ENCODE results near the gene PSMB5. TPM values are rescaled to one million over a fixed set of nuclear protein-coding genes. Genes with fewer than 3 reads are reported as not detected.
A peak's percentile ranks its signal among the peaks of the same experiment; 100 is the strongest.

PSMB5 gene
- total and polyA plus RNA-seq, 2 experiments from 2014 or later: 124 to 326 TPM

DNA sequence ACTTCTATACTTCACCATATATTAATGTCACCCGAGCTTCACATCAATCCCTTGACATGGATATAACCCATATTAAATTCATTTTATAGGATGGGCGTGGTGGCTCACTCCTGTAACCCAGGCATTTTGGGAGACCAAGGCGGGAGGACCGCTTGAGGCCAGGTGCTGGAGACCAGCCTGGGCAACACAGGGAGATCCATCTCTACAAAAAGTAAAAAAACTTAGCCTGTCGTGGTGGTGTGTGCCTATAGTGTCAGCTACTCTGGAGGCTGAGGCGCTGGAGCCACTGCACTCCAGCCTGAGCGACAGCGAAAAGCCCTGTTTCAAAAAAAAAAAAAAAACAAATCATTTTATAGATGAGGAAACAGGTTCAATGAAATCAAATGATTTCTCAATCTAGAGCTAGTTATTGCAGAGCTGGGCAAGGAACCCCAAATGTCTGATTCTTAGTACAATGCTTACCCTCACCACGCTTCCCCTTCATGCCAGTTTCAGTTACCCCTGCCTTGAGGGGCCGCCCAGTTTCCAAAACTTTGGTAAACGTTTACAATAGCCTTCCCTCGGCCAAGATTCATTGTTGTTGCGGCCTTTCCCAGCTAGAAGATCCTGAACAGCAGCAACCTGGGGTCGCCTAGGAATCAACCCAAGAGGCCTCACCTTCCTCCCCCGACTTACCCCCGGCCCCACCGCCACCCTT lies 751 bp downstream of the PSMB5 start:
- TF ChIP-seq, protein P1, sequence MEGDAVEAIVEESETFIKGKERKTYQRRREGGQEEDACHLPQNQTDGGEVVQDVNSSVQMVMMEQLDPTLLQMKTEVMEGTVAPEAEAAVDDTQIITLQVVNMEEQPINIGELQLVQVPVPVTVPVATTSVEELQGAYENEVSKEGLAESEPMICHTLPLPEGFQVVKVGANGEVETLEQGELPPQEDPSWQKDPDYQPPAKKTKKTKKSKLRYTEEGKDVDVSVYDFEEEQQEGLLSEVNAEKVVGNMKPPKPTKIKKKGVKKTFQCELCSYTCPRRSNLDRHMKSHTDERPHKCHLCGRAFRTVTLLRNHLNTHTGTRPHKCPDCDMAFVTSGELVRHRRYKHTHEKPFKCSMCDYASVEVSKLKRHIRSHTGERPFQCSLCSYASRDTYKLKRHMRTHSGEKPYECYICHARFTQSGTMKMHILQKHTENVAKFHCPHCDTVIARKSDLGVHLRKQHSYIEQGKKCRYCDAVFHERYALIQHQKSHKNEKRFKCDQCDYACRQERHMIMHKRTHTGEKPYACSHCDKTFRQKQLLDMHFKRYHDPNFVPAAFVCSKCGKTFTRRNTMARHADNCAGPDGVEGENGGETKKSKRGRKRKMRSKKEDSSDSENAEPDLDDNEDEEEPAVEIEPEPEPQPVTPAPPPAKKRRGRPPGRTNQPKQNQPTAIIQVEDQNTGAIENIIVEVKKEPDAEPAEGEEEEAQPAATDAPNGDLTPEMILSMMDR (IDR thresholded peaks at IDR 0.05; ENCODE audit: low read depth, low read length): no peak
- no peaks in the 10 kb centered on the region for H3K9me3 ChIP-seq (ENCODE audit: low read depth)
- no peaks in the 10 kb centered on the region for H3K27me3 ChIP-seq
- peaks cover 24% of the 10 kb centered on the region for H3K36me3 ChIP-seq
- H3K4me3 ChIP-seq: peak overlapping the region; percentile 80
- H3K4me1 ChIP-seq (ENCODE audit: low read depth): peaks cover 8% of the 10 kb centered on the region
- H3K27ac ChIP-seq: peak overlapping the region; percentile 97
- no peak for DNase-seq (ENCODE audit: low read depth in 1 of 2, low spot score in 1 of 2)

DNA sequence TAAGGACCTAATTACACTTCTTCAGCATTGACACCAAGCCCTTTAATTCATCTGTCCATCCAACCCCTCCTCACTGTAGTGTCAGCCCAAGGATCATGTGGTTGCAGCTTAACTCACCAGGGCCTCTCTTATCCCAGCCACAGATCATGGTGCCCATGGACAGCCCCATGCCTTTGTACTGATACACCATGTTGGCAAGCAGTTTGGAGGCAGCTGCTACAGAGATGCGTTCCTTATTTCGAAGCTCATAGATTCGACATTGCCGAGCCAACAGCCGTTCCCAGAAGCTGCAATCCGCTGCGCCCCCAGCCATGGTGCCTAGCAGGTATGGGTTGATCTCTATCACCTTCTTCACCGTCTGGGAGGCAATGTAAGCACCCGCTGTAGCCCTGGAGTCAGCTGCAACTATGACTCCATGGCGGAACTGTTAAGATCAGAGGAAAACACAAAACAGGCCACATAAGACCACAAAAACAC lies 1.4 kb downstream of the PSMB5 start:
- Histone ChIP-seq H3K27ac (no peak overlapping the region), H3K4me1 (ENCODE audit: low read depth) (peaks cover 8% of the 10 kb centered on the region), H3K36me3 (peaks cover 30% of the 10 kb centered on the region), H3K9me3 (ENCODE audit: low read depth) (no peaks in the 10 kb centered on the region), H3K27me3 (no peaks in the 10 kb centered on the region), H3K4me3 (no peak overlapping the region)
- TF ChIP-seq, protein P1 (IDR thresholded peaks at IDR 0.05; ENCODE audit: low read depth, low read length): no peak
- DNase-seq (ENCODE audit: low read depth in 1 of 2, low spot score in 1 of 2): no peak

DNA sequence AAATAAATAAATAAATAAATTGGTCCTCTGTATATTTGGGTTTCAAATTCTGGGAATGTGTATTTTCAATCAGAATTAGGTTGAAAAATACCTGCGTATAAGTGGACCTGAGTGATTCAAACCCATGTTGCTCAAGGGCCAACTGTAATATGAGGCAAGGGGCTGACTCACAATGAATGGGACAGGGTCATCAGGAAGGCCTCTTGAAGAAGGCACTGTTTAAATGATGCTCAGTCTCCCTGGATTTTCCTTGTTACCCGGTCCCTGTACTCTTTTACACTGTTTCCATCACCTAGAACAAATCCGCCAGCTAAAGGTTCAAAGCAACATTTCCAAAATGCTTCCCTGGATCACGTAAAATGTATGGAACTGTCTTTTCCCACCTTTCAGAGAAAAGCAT lies 3.8 kb downstream of the PSMB5 start:
- no peak for DNase-seq (ENCODE audit: low read depth in 1 of 2, low spot score in 1 of 2)
- TF ChIP-seq, protein P1 (IDR thresholded peaks at IDR 0.05; ENCODE audit: low read depth, low read length): no peak
- Histone ChIP-seq H3K4me3 (no peak overlapping the region), H3K27me3 (no peaks in the 10 kb centered on the region), H3K36me3 (peaks cover 30% of the 10 kb centered on the region), H3K27ac (no peak overlapping the region), H3K9me3 (ENCODE audit: low read depth) (no peaks in the 10 kb centered on the region), H3K4me1 (ENCODE audit: low read depth) (peaks cover 8% of the 10 kb centered on the region)

DNA sequence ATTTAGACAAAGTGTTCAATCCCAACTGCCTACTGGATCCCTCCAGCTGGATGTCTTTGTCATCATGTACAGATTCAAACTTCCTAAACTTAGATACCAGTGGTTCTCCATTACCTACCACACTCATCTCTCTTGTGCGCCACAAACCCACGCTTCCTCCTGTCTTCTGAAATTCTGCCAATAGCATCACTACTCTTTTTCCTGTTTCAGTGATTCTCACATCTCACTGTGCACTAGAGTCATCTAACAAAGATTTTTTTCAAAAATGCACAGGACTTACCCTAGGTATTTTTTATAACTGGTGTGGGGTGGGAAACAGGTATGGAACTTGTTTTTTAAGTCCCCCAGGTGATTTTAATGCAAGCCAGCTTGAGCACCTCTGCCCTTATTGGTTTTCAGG lies 5.9 kb downstream of the PSMB5 start:
- Histone ChIP-seq H3K27me3 (no peaks in the 10 kb centered on the region), H3K9me3 (ENCODE audit: low read depth) (no peaks in the 10 kb centered on the region), H3K27ac (no peak overlapping the region), H3K36me3 (peaks cover 30% of the 10 kb centered on the region), H3K4me1 (ENCODE audit: low read depth) (peaks cover 2% of the 10 kb centered on the region), H3K4me3 (no peak overlapping the region)
- DNase-seq (ENCODE audit: low read depth in 1 of 2, low spot score in 1 of 2): no peak
- TF ChIP-seq, protein P1 (IDR thresholded peaks at IDR 0.05; ENCODE audit: low read depth, low read length): no peak

DNA sequence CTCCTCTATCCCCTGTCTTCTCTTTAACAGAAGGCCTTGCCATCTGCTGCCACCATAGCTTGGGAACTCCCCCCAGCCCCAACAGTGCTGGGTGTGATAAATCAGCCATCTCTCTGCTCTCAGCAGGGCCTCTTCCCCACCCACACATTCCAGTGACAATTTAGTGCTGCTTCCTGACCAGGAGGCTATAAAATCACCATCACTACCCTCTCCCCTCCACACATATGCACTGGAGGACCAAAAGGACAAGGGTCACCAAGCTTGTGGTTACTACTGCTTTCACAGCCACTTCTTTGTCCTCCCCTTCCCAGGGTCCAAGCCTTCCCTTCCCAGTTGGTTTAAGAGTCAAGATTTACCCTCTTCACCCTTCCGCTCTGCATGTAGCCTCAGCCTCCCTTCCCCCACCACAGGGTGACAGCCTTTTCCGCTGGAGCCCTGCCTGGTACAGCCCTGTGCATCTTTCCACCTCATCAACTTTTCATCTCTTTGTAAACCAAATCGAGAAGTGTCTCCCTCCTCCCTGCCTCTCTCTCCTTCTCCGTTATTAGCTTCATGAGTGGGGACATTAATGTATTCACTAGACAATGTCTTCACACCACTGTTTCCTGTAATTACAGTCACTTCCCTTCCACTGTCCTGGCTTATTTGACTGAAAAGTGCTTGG lies 9.4 kb downstream of the PSMB5 start:
- Histone ChIP-seq H3K4me3 (no peak overlapping the region), H3K27me3 (no peaks in the 10 kb centered on the region), H3K9me3 (ENCODE audit: low read depth) (no peaks in the 10 kb centered on the region), H3K36me3 (peaks cover 8% of the 10 kb centered on the region), H3K27ac (peak overlapping the region; percentile 30), H3K4me1 (ENCODE audit: low read depth) (peaks cover 4% of the 10 kb centered on the region)
- no peak for DNase-seq (ENCODE audit: low read depth in 1 of 2, low spot score in 1 of 2)
- TF ChIP-seq, protein P1 (IDR thresholded peaks at IDR 0.05; ENCODE audit: low read depth, low read length): no peak
